ENCODE data around the gene OR10H1.

- TF ChIP-seq CTCF (IDR thresholded peaks at IDR 0.05) = no peak
- no peak for TF ChIP-seq POLR2A (IDR thresholded peaks at IDR 0.05)
Measured at GRCh38 chr19:15769586-15769985, 45.9 kb downstream of the OR10H1 start.

All from uterus (tissue), 2 donors.